ENCODE data around the gene SREK1. TPM values are rescaled to one million over a fixed set of nuclear protein-coding genes. Genes with fewer than 3 reads are reported as not detected.

SREK1 gene
- total RNA-seq, 1 donor from 2014 or later = 78.4 TPM

DNA sequence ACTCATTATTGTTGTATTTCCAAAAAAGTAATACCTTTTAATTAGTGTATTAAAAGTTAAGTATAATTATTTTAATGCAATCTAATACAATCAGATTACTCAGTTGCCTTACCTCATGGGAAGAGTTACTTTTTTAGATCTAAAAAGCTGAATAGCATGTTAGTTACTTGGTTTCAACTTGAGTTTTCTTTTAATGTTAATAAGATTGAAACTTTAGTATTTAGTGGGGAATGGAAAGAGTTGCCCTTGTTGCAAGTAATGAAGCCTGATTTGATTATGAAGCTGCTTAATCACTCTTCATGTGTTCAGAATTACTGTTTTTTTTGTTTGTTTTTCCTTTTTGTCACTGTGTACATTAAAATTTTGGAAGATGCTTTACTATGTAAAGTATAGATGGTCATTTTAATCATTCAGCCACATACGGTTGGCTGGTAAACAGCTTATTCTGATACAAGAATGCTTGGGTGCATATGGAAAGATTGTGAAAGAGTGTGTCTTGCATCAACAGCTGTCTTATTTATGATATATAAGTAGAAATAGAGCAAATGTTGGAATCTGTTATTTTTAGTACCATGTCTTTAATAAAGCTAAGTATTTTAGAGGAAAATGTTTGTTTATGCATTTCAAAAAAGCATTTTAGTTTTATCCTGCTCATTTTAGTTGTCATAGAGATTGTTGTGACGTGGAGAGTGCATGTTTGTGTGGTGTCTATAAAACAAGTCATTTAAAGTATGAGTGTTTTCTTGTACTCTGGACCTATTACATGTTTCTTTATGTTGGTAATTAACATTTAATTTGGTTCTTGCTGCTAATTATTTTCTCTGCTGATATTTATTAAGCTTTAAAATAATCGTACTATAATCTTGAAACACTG is 36.4 kb downstream of the SREK1 start:
- no peaks in the 10 kb centered on the region for H3K9me3 Mint-ChIP-seq (ENCODE audit: unreplicated experiment)
- DNase-seq = no peak
- no peaks in the 10 kb centered on the region for H3K27me3 Mint-ChIP-seq (ENCODE audit: unreplicated experiment)
- TF ChIP-seq, protein P1, sequence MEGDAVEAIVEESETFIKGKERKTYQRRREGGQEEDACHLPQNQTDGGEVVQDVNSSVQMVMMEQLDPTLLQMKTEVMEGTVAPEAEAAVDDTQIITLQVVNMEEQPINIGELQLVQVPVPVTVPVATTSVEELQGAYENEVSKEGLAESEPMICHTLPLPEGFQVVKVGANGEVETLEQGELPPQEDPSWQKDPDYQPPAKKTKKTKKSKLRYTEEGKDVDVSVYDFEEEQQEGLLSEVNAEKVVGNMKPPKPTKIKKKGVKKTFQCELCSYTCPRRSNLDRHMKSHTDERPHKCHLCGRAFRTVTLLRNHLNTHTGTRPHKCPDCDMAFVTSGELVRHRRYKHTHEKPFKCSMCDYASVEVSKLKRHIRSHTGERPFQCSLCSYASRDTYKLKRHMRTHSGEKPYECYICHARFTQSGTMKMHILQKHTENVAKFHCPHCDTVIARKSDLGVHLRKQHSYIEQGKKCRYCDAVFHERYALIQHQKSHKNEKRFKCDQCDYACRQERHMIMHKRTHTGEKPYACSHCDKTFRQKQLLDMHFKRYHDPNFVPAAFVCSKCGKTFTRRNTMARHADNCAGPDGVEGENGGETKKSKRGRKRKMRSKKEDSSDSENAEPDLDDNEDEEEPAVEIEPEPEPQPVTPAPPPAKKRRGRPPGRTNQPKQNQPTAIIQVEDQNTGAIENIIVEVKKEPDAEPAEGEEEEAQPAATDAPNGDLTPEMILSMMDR (IDR thresholded peaks at IDR 0.05; ENCODE audit: partially characterized antibody, unreplicated experiment) = no peak
- H3K36me3 Mint-ChIP-seq (ENCODE audit: unreplicated experiment) = no peaks in the 10 kb centered on the region
- no peaks in the 10 kb centered on the region for H3K4me1 Mint-ChIP-seq (ENCODE audit: low read depth, unreplicated experiment)
- H3K4me3 Mint-ChIP-seq (ENCODE audit: unreplicated experiment) = no peak overlapping the region
- H3K27ac Mint-ChIP-seq (ENCODE audit: unreplicated experiment) = no peak overlapping the region

DNA sequence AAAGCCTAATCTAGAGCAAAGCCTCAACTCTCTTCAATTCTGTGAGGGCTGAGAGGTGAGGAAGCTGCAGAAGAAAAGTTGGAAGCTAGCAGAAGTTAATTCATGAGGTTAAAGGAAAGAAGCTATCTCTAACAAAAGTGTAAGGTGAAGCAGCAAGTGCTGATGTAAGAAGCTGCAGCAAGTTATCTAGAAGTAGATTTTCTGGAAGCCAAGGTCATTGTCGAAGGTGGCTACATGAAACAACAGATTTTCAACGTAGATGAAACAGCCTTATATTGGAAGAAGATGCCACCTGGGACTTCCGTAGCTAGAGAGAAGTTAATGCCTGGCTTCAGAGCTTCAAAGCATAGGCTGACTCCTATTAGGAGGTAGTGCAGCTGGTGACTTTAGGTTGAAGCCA is 42.0 kb downstream of the SREK1 start:
- Mint-ChIP-seq H3K9me3 (ENCODE audit: unreplicated experiment) (no peaks in the 10 kb centered on the region), H3K4me1 (ENCODE audit: low read depth, unreplicated experiment) (no peaks in the 10 kb centered on the region), H3K4me3 (ENCODE audit: unreplicated experiment) (no peak overlapping the region), H3K36me3 (ENCODE audit: unreplicated experiment) (peaks cover 3% of the 10 kb centered on the region), H3K27ac (ENCODE audit: unreplicated experiment) (no peak overlapping the region), H3K27me3 (ENCODE audit: unreplicated experiment) (no peaks in the 10 kb centered on the region)
- DNase-seq = no peak
- TF ChIP-seq, protein P1 (IDR thresholded peaks at IDR 0.05; ENCODE audit: partially characterized antibody, unreplicated experiment) = no peak

DNA sequence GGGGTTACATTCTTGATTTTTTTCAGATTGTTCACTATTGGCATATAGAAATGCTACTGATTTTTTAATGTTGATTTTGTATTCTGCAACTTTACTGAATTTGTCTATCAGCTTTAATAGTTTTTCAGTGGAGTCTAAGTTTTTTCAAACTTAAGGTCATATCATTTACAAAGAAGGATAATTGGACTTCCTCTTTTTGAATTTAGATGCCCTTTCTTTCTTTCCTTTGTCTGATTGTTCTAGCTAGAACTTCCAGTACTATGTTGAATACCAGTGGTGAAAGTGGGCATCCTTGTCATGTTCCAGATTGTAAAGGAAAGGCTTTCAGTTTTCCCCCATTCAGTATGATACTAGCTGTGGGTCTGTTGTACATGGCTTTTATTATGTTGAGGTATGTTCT is 49.3 kb downstream of the SREK1 start:
- Mint-ChIP-seq H3K4me3 (ENCODE audit: unreplicated experiment) (no peak overlapping the region), H3K4me1 (ENCODE audit: low read depth, unreplicated experiment) (no peaks in the 10 kb centered on the region), H3K36me3 (ENCODE audit: unreplicated experiment) (peaks cover 7% of the 10 kb centered on the region), H3K27me3 (ENCODE audit: unreplicated experiment) (no peaks in the 10 kb centered on the region), H3K9me3 (ENCODE audit: unreplicated experiment) (no peaks in the 10 kb centered on the region), H3K27ac (ENCODE audit: unreplicated experiment) (no peak overlapping the region)
- DNase-seq = no peak
- TF ChIP-seq, protein P1 (IDR thresholded peaks at IDR 0.05; ENCODE audit: partially characterized antibody, unreplicated experiment) = no peak

DNA sequence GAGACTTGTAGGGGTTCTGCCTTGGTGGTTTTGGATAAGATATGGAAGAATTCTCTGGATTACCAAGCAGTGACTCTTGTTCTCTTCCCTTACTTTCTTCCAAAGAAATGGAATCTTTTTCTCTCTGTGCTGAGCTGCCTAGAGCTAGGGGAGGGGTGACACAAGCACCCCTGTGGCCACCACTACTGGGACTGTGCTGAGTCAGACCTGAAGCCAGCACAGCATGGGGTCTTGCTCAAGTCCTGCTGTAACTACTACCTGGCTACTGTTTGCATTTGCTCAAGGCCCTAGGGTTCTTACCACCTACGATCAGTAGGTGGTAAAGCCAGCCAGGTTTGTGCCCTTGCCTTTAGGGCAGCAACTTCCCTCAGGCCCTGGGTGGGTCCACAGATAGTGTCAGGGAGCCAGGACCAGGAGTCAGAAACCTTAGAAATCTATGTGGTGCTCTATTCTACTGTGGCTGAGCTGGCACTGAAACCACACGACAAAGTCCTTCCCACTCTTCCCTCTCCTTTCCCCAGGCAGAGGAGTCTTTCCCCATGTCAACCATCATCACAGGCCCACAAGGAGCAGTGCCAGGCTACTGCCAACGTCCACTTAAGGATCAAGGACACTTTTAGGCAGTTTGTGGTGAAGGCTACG is 53.8 kb downstream of the SREK1 start:
- DNase-seq = no peak
- TF ChIP-seq, protein P1 (IDR thresholded peaks at IDR 0.05; ENCODE audit: partially characterized antibody, unreplicated experiment) = no peak
- peaks cover 1% of the 10 kb centered on the region for H3K9me3 Mint-ChIP-seq (ENCODE audit: unreplicated experiment)
- H3K4me3 Mint-ChIP-seq (ENCODE audit: unreplicated experiment) = no peak overlapping the region
- peaks cover 1% of the 10 kb centered on the region for H3K27me3 Mint-ChIP-seq (ENCODE audit: unreplicated experiment)
- no peaks in the 10 kb centered on the region for H3K36me3 Mint-ChIP-seq (ENCODE audit: unreplicated experiment)
- H3K27ac Mint-ChIP-seq (ENCODE audit: unreplicated experiment) = no peak overlapping the region
- peaks cover 4% of the 10 kb centered on the region for H3K4me1 Mint-ChIP-seq (ENCODE audit: low read depth, unreplicated experiment)

DNA sequence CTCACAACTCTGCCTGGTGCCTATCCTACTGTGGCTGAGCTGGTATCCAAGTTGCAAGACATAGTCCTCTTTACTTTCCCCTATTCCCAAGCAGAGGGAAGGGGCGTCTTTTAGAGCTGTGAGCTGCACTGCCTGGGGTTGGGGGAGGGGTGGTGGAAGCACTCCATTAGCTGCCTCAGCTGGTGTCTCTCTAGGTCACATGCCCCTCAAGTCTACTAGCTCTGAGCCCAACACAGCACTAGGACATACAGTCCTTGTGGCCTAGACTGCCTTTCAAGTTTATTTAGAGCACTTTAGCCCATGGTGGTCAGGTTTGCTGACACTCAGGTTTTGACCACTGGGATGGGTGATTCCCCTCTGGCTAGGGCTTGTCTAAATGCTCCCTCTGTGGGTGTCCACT is 54.7 kb downstream of the SREK1 start:
- Mint-ChIP-seq H3K4me1 (ENCODE audit: low read depth, unreplicated experiment) (peaks cover 4% of the 10 kb centered on the region), H3K9me3 (ENCODE audit: unreplicated experiment) (peaks cover 1% of the 10 kb centered on the region), H3K27me3 (ENCODE audit: unreplicated experiment) (peaks cover 1% of the 10 kb centered on the region), H3K4me3 (ENCODE audit: unreplicated experiment) (no peak overlapping the region), H3K27ac (ENCODE audit: unreplicated experiment) (no peak overlapping the region), H3K36me3 (ENCODE audit: unreplicated experiment) (no peaks in the 10 kb centered on the region)
- TF ChIP-seq, protein P1 (IDR thresholded peaks at IDR 0.05; ENCODE audit: partially characterized antibody, unreplicated experiment) = no peak
- peak; percentile 36 for DNase-seq
